HL-60 (cell line): ENCODE data around the gene BHLHA9.

Source experiments
- GABPA ChIP-seq: IDR thresholded peaks from 2 replicates; pipeline ENCODE4 v1.6.1; 2012; ENCODE audit warnings: low read depth
- POLR2AphosphoS5 ChIP-seq: IDR thresholded peaks from 2 replicates; pipeline ENCODE4 v1.6.1; 2012; ENCODE audit warnings: low read depth
- REST ChIP-seq: IDR thresholded peaks from 2 replicates; pipeline ENCODE4 v1.6.1; 2012; ENCODE audit warnings: low read depth; ENCODE audit not compliant: insufficient replicate concordance
- SPI1 ChIP-seq: IDR thresholded peaks from 2 replicates; pipeline ENCODE4 v1.6.1; 2012; ENCODE audit warnings: low read depth, mild to moderate bottlenecking, borderline replicate concordance
- TF ChIP-seq, protein P1 (sequence below): IDR thresholded peaks from one replicate; pipeline ENCODE4 v1.5.1; 2011; ENCODE audit warnings: low read length, control low read depth, inconsistent platforms; ENCODE audit not compliant: insufficient read depth

- TF ChIP-seq POLR2AphosphoS5, result no peak
- TF ChIP-seq, protein P1, sequence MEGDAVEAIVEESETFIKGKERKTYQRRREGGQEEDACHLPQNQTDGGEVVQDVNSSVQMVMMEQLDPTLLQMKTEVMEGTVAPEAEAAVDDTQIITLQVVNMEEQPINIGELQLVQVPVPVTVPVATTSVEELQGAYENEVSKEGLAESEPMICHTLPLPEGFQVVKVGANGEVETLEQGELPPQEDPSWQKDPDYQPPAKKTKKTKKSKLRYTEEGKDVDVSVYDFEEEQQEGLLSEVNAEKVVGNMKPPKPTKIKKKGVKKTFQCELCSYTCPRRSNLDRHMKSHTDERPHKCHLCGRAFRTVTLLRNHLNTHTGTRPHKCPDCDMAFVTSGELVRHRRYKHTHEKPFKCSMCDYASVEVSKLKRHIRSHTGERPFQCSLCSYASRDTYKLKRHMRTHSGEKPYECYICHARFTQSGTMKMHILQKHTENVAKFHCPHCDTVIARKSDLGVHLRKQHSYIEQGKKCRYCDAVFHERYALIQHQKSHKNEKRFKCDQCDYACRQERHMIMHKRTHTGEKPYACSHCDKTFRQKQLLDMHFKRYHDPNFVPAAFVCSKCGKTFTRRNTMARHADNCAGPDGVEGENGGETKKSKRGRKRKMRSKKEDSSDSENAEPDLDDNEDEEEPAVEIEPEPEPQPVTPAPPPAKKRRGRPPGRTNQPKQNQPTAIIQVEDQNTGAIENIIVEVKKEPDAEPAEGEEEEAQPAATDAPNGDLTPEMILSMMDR, result no peak
- no peak for TF ChIP-seq REST
- no peak for TF ChIP-seq GABPA
- no peak for TF ChIP-seq SPI1
Measured at GRCh38 chr17:1315891-1316403, 45.7 kb downstream of the BHLHA9 start.
